Brain microvascular endothelial cell (primary cell): Measurements from ENCODE around the gene KRTAP5-4.

Source experiments
- DNase-seq: peaks from one replicate; pipeline ENCODE4 v3.0.0-alpha.2; 2020
- H3K27ac ChIP-seq: fragments of 250-450 bp; sonication (Bioruptor Pico); 2 replicates; pipeline ENCODE4 v1.5.1; 2020; ENCODE audit warnings: mild to moderate bottlenecking, moderate library complexity
- H3K27me3 ChIP-seq: fragments of 250-450 bp; sonication (Bioruptor Pico); replicated peaks from 2 replicates; pipeline ENCODE4 v1.5.1; 2020; ENCODE audit warnings: mild to moderate bottlenecking
- H3K36me3 ChIP-seq: fragments of 250-450 bp; sonication (Bioruptor Pico); replicated peaks from 2 replicates; pipeline ENCODE4 v1.5.1; 2020; ENCODE audit warnings: mild to moderate bottlenecking
- H3K4me3 ChIP-seq: 2 replicates; pipeline ENCODE4 v1.5.1; 2011; ENCODE audit warnings: low read depth, mild to moderate bottlenecking, control low read depth, low read length, moderate library complexity
- in situ Hi-C: cut with HindIII; loops from 2 replicates; pipeline ENCODE4 v1.10.0; 2017; ENCODE audit warnings: low sequenced_read_pairs, low pct_ligation_motif_present
- TF ChIP-seq, protein P1 (sequence below): IDR thresholded peaks from 2 replicates; pipeline ENCODE4 v1.5.1; 2011; ENCODE audit warnings: low read depth, mild to moderate bottlenecking, moderate library complexity, low read length, control low read depth, inconsistent platforms; ENCODE audit errors: missing control alignments

KRTAP5-4 gene

DNA sequence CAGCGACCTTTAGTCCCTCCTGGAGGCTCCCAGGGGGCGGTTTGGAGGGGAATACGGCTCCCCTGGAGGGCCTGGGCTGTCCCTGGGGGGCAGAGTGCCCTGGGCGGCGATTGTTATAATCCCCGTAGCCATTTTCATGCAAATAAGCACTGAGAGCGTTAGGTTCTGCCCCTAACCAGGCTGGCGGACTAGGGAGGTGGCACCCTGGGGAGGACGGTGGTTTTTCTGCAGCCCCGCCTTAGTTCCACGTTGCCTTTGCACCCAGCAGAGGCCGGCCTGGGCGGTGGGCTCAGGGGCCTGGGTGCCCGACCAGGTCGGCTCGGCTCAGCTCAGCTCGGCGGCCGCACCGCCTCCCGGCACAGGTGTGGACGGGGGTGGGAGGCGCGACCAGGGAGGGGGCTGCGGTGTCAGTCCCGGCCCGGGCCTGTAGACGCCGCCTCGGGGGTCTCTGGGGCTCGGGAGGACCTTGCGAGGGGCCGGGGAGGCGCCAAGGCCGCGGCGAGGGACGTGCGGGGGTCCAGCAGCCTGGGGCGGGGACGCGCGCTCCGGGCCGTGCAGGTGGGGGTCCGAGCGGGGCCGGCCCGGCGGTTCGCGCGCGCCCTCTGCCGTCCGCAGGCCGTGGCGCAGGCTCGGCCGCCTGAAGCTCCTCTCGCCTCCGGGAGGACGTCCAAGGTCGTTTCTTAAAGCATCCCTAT is 47.6 kb downstream of the KRTAP5-4 start:
- no peak for DNase-seq
- Histone ChIP-seq H3K36me3 (no peaks in the 10 kb centered on the region), H3K27ac (no peak overlapping the region), H3K27me3 (peaks cover 14% of the 10 kb centered on the region), H3K4me3 (no peak overlapping the region)
- TF ChIP-seq, protein P1, sequence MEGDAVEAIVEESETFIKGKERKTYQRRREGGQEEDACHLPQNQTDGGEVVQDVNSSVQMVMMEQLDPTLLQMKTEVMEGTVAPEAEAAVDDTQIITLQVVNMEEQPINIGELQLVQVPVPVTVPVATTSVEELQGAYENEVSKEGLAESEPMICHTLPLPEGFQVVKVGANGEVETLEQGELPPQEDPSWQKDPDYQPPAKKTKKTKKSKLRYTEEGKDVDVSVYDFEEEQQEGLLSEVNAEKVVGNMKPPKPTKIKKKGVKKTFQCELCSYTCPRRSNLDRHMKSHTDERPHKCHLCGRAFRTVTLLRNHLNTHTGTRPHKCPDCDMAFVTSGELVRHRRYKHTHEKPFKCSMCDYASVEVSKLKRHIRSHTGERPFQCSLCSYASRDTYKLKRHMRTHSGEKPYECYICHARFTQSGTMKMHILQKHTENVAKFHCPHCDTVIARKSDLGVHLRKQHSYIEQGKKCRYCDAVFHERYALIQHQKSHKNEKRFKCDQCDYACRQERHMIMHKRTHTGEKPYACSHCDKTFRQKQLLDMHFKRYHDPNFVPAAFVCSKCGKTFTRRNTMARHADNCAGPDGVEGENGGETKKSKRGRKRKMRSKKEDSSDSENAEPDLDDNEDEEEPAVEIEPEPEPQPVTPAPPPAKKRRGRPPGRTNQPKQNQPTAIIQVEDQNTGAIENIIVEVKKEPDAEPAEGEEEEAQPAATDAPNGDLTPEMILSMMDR, result peak; percentile 69
- in situ Hi-C loops, result no loop called here

DNA sequence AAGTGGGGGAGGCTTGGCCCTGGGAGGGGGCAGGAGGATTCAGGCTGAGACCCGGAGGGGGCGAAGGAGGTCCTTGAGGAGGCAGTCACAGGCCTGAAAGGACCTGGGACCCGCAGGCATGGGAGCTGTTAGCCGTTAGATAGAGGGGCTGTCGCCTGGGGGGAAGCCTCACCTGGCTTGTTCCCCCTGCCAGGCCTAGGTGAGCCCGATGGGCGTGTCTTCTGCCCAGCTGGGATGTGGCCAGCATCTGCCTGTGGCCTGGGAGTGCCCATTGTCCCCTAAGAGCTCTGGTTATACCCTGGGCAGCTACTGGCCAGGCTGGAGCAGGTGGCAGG is 48.1 kb downstream of the KRTAP5-4 start:
- in situ Hi-C loops, result no loop called here
- no peak for DNase-seq
- TF ChIP-seq, protein P1, result no peak
- no peaks in the 10 kb centered on the region for H3K36me3 ChIP-seq
- H3K27me3 ChIP-seq, result peaks cover 14% of the 10 kb centered on the region
- H3K4me3 ChIP-seq, result no peak overlapping the region
- H3K27ac ChIP-seq, result no peak overlapping the region

DNA sequence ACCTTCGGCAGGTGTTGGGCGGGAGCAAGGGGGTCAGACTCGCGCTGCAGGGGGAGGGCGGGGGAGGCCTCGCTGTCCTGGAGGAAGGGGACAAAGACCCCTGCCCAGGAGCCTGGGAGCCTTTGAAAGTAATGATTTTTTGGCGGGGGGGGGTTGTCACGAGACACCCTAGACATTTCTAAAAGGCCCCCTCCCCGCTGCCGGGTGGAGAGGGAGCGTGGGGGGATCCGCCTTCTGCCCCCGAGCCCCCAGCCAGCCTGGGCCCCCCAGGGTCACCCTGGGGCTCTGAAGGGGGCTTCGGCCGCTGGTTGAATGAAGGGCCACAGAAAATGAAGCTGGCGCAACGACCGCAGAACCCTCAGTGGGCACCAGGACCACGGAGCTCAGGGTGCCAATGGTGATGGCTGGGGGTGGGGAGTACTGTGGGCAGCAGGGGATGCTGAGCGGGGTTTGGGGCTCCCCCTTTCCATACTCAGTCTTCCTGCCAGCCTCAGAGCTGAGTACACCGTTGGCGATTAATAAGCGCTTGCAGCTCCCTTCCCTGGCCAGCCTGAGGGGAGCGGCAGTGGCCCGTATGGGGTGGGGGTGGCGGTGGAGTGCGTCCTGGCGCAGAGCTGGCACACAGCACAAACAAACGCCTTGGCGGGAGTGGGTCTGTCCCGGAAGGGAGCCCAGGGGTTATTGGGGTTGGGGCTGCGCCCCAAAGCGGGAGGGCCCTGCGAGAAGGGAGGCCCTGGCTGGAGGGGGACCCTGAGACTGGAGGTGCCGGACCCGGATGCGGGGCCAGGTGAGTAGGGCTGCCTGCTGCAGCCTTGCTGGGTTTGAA is 48.6 kb downstream of the KRTAP5-4 start:
- no peak for DNase-seq
- H3K27ac ChIP-seq, result no peak overlapping the region
- H3K27me3 ChIP-seq, result peaks cover 14% of the 10 kb centered on the region
- no peak overlapping the region for H3K4me3 ChIP-seq
- TF ChIP-seq, protein P1, result no peak
- in situ Hi-C loops, result no loop called here
- H3K36me3 ChIP-seq, result no peaks in the 10 kb centered on the region

- Histone ChIP-seq H3K4me3 (peak within 1 kb of the TSS; percentile 56), H3K27me3 (peaks cover 14% of the 10 kb centered on the region), H3K36me3 (no peaks in the 10 kb centered on the region), H3K27ac (no peak within 1 kb of the TSS)
- TF ChIP-seq, protein P1, result no peak
- in situ Hi-C loops, result no loop called here
- peak; percentile 77 for DNase-seq
Measured at GRCh38 chr11:1572197-1573076, 49.5 kb downstream of the KRTAP5-4 start, which contains the start of gene DUSP8. Gene DUSP8 (minus strand): TSS chr11:1572271. CDS start chr11:1565826, 6,445 bp downstream.

- Histone ChIP-seq H3K27ac (no peak overlapping the region), H3K27me3 (peaks cover 14% of the 10 kb centered on the region), H3K4me3 (peak overlapping the region; percentile 56), H3K36me3 (no peaks in the 10 kb centered on the region)
- DNase-seq, result no peak
- TF ChIP-seq, protein P1, result no peak
- in situ Hi-C loops, result no loop called here
Measured at GRCh38 chr11:1571760-1572196, 50.2 kb downstream of the KRTAP5-4 start.
